Colonic mucosa (tissue), 4 donors: ENCODE measurements around the gene LIME1. TPM values are rescaled to one million over a fixed set of nuclear protein-coding genes. Genes with fewer than 3 reads are reported as not detected.

Experiments used
- DNase-seq: peaks from one replicate; pipeline ENCODE4 v3.0.0-alpha.2; 2020
- H3K27ac ChIP-seq: fragments of 200-600 bp; one replicate; pipeline ENCODE4 v1.8.0; 2021
- H3K27me3 ChIP-seq: fragments of 200-600 bp; one replicate; pipeline ENCODE4 v1.8.0; 2021
- H3K36me3 ChIP-seq: fragments of 200-600 bp; one replicate; pipeline ENCODE4 v1.8.0; 2021
- H3K4me1 ChIP-seq: fragments of 200-600 bp; one replicate; pipeline ENCODE4 v1.8.0; 2021; ENCODE audit warnings: mild to moderate bottlenecking
- H3K4me3 ChIP-seq: fragments of 200-600 bp; one replicate; pipeline ENCODE4 v1.8.0; 2021
- H3K9ac ChIP-seq, 2 donors: one replicate each; pipeline ENCODE4 v1.7.0; 2013; ENCODE audit warnings: control low read depth in 2 of 2, low read depth in 2 of 2, low read length in 2 of 2
- H3K9me3 ChIP-seq: fragments of 200-600 bp; one replicate; pipeline ENCODE4 v1.8.0; 2021
- CTCF ChIP-seq: fragments of 200-600 bp; IDR thresholded peaks from one replicate; pipeline ENCODE4 v1.8.0; 2022; ENCODE audit warnings: antibody characterized with exemption, mild to moderate bottlenecking
- intact Hi-C: fragments of 100-400 bp; cut with DNase I; formaldehyde crosslinking; loops from one replicate; pipeline ENCODE4 v1.14.1; 2022
- total RNA-seq, 2 donors: library from RNA; stranded (reverse); fragmentation: NEBNext Ultra II Directional in 1 of 2; extraction: Animal tissue kit (Norgen Biotek cat#: 25700) in 1 of 2; gene quantifications; one replicate each; pipeline ENCODE4 v1.2.1, GENCODE V29; 2021
- donor health status: healthy.
- donor health status: DM: no; HTN: no; CAD: no.
- donor health status: DM: no; HTN: no; CAD: no.

Gene LIME1
- total RNA-seq, 2 donors from 2014 or later: 10.8 to 20.0 TPM

GRCh38 chr20:63765082-63765873, 28.8 kb downstream of the LIME1 start:
- no peaks in the 10 kb centered on the region for H3K4me1 ChIP-seq
- no peak overlapping the region for H3K27ac ChIP-seq
- intact Hi-C loops: no loop called here
- H3K36me3 ChIP-seq: no peaks in the 10 kb centered on the region
- H3K4me3 ChIP-seq: no peak overlapping the region
- TF ChIP-seq CTCF: no peak
- DNase-seq: no peak
- no peaks in the 10 kb centered on the region for H3K9me3 ChIP-seq
- no peaks in the 10 kb centered on the region for H3K27me3 ChIP-seq
- no peak overlapping the region for H3K9ac ChIP-seq

DNA sequence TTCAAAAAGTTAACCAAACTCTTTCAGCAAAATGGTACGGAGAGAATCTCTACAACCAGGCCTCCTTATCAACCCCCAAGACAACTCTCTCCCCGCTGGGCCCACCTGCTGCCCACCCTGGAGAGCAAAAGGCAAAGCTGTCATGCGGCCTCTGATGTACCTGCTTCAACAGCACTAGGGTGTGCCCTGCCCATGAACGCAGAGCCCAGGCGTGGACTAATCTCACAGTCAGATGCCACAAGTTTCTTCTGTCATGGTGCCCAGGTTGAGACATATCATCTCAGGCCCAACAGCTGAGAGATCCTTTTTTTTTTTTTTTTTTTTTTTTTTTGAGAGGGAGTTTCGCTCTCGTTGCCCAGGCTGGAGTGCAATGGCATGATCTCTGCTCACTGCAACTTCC, 29.4 kb downstream of the LIME1 start:
- Histone ChIP-seq H3K27me3 (no peaks in the 10 kb centered on the region), H3K9ac (no peak overlapping the region), H3K27ac (no peak overlapping the region), H3K36me3 (no peaks in the 10 kb centered on the region), H3K9me3 (no peaks in the 10 kb centered on the region), H3K4me1 (no peaks in the 10 kb centered on the region), H3K4me3 (no peak overlapping the region)
- DNase-seq: no peak
- no peak for TF ChIP-seq CTCF
- intact Hi-C loops: no loop called here

GRCh38 chr20:63766695-63767426, 30.4 kb downstream of the LIME1 start:
- no peaks in the 10 kb centered on the region for H3K9me3 ChIP-seq
- no peaks in the 10 kb centered on the region for H3K4me1 ChIP-seq
- H3K27ac ChIP-seq: no peak overlapping the region
- H3K27me3 ChIP-seq: no peaks in the 10 kb centered on the region
- H3K36me3 ChIP-seq: no peaks in the 10 kb centered on the region
- no peak for TF ChIP-seq CTCF
- no peak for DNase-seq
- H3K4me3 ChIP-seq: no peak overlapping the region
- intact Hi-C loops: no loop called here
- H3K9ac ChIP-seq: no peak overlapping the region

DNA sequence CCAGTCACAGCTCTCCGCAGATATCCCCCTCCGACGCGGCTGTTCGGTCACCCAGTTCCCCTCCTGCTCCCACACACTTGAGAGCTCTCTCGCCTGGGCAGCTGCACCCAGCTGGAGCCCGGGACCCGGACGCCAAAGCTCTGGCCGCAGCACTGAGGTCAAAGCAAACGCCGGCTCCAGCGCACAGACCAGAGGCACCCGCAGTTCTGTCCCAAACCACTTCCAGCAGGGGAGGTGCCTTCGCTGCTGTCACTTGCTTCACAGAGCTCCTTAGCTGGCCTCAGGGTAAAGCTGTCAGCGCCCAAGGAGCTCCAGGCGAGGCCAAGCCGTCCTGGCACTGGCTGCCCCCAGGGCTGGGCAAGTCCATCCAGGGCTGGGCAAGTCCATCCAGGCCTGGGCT, 31.0 kb downstream of the LIME1 start:
- DNase-seq: no peak
- Histone ChIP-seq H3K36me3 (no peaks in the 10 kb centered on the region), H3K9ac (peak overlapping the region in 1 of 2 donors; percentile 7), H3K27ac (no peak overlapping the region), H3K4me1 (no peaks in the 10 kb centered on the region), H3K27me3 (no peaks in the 10 kb centered on the region), H3K4me3 (no peak overlapping the region), H3K9me3 (no peaks in the 10 kb centered on the region)
- intact Hi-C loops: no loop called here
- TF ChIP-seq CTCF: no peak

DNA sequence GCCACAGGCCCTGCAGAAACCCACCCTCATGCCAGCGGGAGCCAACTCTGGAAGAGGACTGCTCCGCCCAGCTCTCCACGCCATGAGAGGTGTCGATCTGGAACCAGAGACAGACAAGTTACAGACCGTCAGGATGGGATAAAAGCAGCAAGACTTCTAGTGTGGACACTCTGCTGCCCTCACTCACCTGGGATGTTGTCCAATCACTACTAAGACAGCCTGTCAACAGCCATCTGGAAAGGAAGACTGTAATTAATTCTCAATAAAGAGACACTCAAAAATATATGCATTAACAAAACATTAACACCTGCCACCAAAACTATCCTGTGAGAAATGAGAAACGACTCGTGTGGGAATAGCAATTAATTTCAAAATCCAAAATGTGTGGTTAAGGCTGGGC, 31.4 kb downstream of the LIME1 start:
- Histone ChIP-seq H3K9ac (no peak overlapping the region), H3K9me3 (no peaks in the 10 kb centered on the region), H3K36me3 (no peaks in the 10 kb centered on the region), H3K4me1 (no peaks in the 10 kb centered on the region), H3K4me3 (no peak overlapping the region), H3K27ac (no peak overlapping the region), H3K27me3 (no peaks in the 10 kb centered on the region)
- no peak for DNase-seq
- intact Hi-C loops: no loop called here
- no peak for TF ChIP-seq CTCF
